CD4-positive, alpha-beta T cell (primary cell): ENCODE results near the gene CT47B1. TPM values are rescaled to one million over a fixed set of nuclear protein-coding genes. Genes with fewer than 3 reads are reported as not detected.
"Not testable (repeated sequence)": the region's sequence is repeated elsewhere in the genome, so short reads cannot be mapped to it uniquely, and the experiment has no call there.

Experiments used
- ATAC-seq: fragments of 200-7000 bp; cut with Tn5 transposase; one replicate; pipeline ENCODE4 v1.10.0; 2022; ENCODE audit warnings: mild to moderate bottlenecking; ENCODE audit not compliant: poor library complexity
- CTCF ChIA-PET: fragments of 350-600 bp; sonication (Branson Sonifier 250); formaldehyde crosslinking; loops from one replicate; lab custom pipeline; 2021; ENCODE audit warnings: antibody characterized with exemption, inconsistent platforms; lab: Charles Lee
- POLR2A ChIA-PET: fragments of 350-600 bp; sonication (Branson Sonifier 250); formaldehyde crosslinking; loops from one replicate; lab custom pipeline; 2021; ENCODE audit warnings: antibody characterized with exemption, inconsistent platforms; lab: Charles Lee
- DNase-seq, 14 experiments: peaks; one replicate each; pipeline ENCODE4 v3.0.0-alpha.2; 2013 to 2020; ENCODE audit warnings: mixed read lengths in 2 of 14
- H3K27ac ChIP-seq, 2 donors: one replicate each; pipeline versions ENCODE4 v1.5.1 to v1.7.0; 2013; ENCODE audit warnings: low read length in 2 of 2, low read depth in 1 of 2, mild to moderate bottlenecking in 1 of 2
- H3K27me3 ChIP-seq, 2 experiments: 1 replicate in 1 of 2; 2 replicates in 1 of 2; pipeline versions ENCODE4 v1.6.1 to v1.7.0; 2013; ENCODE audit warnings: low read length in 2 of 2, control low read depth in 1 of 2, mild to moderate bottlenecking in 1 of 2, moderate library complexity in 1 of 2; ENCODE audit not compliant: insufficient read depth in 2 of 2, control insufficient read depth in 1 of 2
- H3K36me3 ChIP-seq: one replicate; pipeline ENCODE4 v1.6.1; 2013; ENCODE audit warnings: low read length, control low read depth; ENCODE audit not compliant: insufficient read depth
- H3K4me1 ChIP-seq: one replicate; pipeline ENCODE4 v1.6.1; 2013; ENCODE audit warnings: low read length, control low read depth; ENCODE audit not compliant: insufficient read depth
- H3K4me3 ChIP-seq: one replicate; pipeline ENCODE4 v1.5.1; 2013; ENCODE audit warnings: mild to moderate bottlenecking, low read length, moderate library complexity
- H3K9me3 ChIP-seq, 2 experiments: 1 replicate in 1 of 2; 2 replicates in 1 of 2; pipeline versions ENCODE4 v1.6.1 to v1.7.0; 2013; ENCODE audit warnings: low read length in 2 of 2, mild to moderate bottlenecking in 2 of 2, control low read depth in 1 of 2, moderate library complexity in 1 of 2; ENCODE audit not compliant: control insufficient read depth in 1 of 2, insufficient read depth in 1 of 2
- H3K27ac Mint-ChIP-seq: one replicate; pipeline ENCODE4 v1.8.0; 2020; ENCODE audit warnings: mixed read lengths
- H3K27me3 Mint-ChIP-seq: one replicate; pipeline ENCODE4 v1.8.0; 2021; ENCODE audit warnings: mixed read lengths
- H3K36me3 Mint-ChIP-seq: one replicate; pipeline ENCODE4 v1.8.0; 2021; ENCODE audit warnings: low read depth, mixed read lengths
- H3K4me1 Mint-ChIP-seq: one replicate; pipeline ENCODE4 v1.8.0; 2021; ENCODE audit warnings: low read depth, mixed read lengths
- H3K4me3 Mint-ChIP-seq: one replicate; pipeline ENCODE4 v1.8.0; 2020; ENCODE audit warnings: mild to moderate bottlenecking, mixed read lengths
- H3K9me3 Mint-ChIP-seq: one replicate; pipeline ENCODE4 v1.8.0; 2020; ENCODE audit warnings: mixed read lengths
- intact Hi-C, 2 experiments: fragments of 100-400 bp; cut with DNase I in 1 of 2; cut with micrococcal nuclease in 1 of 2; formaldehyde crosslinking; loops; one replicate each; pipeline versions ENCODE4 v1.15.1 to v1.9.0; 2023 to 2025; cut with DNase I, micrococcal nuclease
- polyA plus RNA-seq, 2 donors: library from polyadenylated mRNA; unstranded; fragments of 120-200 nt; gene quantifications; one replicate each; pipeline ENCODE4 v1.2.1, GENCODE V29; 2013
- total RNA-seq, 174 experiments: library from RNA in 2 of 174; stranded (reverse) in 2 of 174; gene quantifications; one replicate each; pipeline ENCODE4 v1.2.3 and lab custom pipeline; 2021 to 2026
- TF ChIP-seq, protein P1 (sequence below): fragments of 200-600 bp; IDR thresholded peaks from one replicate; pipeline ENCODE4 v1.8.0; 2022; ENCODE audit warnings: antibody characterized with exemption, mild to moderate bottlenecking

Gene CT47B1
- not detected for total RNA-seq
- polyA plus RNA-seq (2013, experiment 1 of 2) = not detected
- not detected for polyA plus RNA-seq (2013, experiment 2 of 2)
- 0 to 0.19 (median 0) reads per million in 172 experiments for total RNA-seq (lab: John Stamatoyannopoulos, UW)

DNA sequence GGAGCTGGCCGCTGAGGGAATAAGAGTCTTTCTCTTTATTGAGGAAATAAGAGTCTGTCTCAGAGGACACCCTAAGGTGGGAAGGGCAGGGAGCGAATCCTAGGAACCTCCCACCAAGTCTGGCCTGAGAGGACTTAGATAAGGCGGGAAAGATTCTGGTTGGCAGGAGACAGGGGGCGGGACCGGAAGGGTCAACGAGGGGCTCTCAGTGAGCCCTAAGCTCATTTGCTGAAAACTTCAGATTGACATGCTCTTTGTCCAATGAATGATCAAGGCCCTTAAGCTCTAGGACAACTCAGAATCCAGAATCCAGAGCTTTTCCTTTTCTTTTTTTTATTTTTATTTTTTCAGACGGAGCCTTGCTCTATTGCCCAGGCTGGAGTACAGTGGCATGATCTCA lies at the start of gene CT47B1:
CT47B1 (minus strand) TSS at position 101 of the 400 bp plus-strand sequence. CDS start 196 bp downstream, outside the sequence.
- H3K4me3 Mint-ChIP-seq = not testable (repeated sequence)

DNA sequence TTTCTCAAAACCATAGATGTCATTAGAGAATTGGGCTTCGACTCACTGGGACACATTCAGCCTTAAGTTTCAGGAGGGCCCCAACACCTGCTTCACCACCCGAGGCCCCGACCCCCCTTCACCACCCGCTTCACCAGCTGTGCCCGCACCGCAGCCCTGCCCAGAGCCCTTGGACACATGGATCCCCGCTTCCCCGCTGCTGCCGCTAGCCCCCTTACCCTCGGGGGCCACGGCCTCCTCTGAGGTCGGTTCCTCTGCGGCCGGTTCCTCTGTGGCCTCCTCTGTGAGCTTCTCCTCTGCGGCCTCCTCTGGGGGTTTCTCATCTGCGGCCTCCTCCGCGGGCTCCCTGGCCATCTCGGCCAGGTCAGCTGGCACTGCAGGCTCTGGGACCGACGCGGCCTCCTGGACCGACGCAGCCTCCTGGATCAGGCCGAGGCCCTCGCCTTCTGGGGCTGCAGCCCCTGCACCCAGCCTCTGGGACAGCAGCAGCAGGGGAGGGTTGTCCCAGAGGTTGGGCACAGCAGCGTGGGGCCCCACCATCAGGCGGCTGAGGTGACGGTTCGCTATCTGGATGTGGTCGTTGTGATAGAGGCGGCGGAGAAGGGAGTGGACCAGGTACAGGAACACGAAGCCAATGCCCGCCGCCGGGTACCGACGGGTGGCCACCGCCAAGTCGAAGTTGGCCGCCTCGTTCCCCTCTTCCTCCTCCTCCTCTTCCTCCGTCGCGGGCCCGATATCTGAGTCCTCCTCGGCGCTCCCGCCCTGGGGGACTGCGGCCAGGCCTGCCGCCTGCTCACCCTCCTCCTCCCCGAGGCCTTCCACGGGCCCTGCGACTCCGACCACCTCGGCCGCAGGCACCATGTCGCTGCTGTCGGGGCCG lies 748 bp downstream of the CT47B1 start:
- Histone ChIP-seq H3K36me3 (no peaks in the 10 kb centered on the region), H3K9me3 (peaks cover 0 to 4% of the 10 kb centered on the region in 2 experiments), H3K4me3 (no peak overlapping the region), H3K4me1 (no peaks in the 10 kb centered on the region), H3K27ac (no peak overlapping the region), H3K27me3 (no peaks in the 10 kb centered on the region)
- ATAC-seq = no peak
- no peaks in the 10 kb centered on the region for H3K36me3 Mint-ChIP-seq
- POLR2A ChIA-PET = no interaction called here
- DNase-seq = no peak
- CTCF ChIA-PET = no interaction called here
- no peak overlapping the region for H3K4me3 Mint-ChIP-seq
- no peak overlapping the region for H3K27ac Mint-ChIP-seq
- TF ChIP-seq, protein P1, sequence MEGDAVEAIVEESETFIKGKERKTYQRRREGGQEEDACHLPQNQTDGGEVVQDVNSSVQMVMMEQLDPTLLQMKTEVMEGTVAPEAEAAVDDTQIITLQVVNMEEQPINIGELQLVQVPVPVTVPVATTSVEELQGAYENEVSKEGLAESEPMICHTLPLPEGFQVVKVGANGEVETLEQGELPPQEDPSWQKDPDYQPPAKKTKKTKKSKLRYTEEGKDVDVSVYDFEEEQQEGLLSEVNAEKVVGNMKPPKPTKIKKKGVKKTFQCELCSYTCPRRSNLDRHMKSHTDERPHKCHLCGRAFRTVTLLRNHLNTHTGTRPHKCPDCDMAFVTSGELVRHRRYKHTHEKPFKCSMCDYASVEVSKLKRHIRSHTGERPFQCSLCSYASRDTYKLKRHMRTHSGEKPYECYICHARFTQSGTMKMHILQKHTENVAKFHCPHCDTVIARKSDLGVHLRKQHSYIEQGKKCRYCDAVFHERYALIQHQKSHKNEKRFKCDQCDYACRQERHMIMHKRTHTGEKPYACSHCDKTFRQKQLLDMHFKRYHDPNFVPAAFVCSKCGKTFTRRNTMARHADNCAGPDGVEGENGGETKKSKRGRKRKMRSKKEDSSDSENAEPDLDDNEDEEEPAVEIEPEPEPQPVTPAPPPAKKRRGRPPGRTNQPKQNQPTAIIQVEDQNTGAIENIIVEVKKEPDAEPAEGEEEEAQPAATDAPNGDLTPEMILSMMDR = no peak
- H3K27me3 Mint-ChIP-seq = no peaks in the 10 kb centered on the region
- H3K4me1 Mint-ChIP-seq = no peaks in the 10 kb centered on the region
- intact Hi-C loops = no loop called here
- H3K9me3 Mint-ChIP-seq = no peaks in the 10 kb centered on the region

More for the DNA sequence above, at the start of gene CT47B1:
- ATAC-seq, H3K27me3 Mint-ChIP-seq, H3K9me3 Mint-ChIP-seq, H3K9me3 ChIP-seq, DNase-seq, H3K27ac ChIP-seq, CTCF ChIA-PET, POLR2A ChIA-PET, H3K27me3 ChIP-seq, intact Hi-C loops, H3K4me1 Mint-ChIP-seq, H3K36me3 Mint-ChIP-seq, H3K27ac Mint-ChIP-seq, H3K4me3 ChIP-seq, H3K4me1 ChIP-seq, H3K36me3 ChIP-seq: not testable (repeated sequence)

DNA sequence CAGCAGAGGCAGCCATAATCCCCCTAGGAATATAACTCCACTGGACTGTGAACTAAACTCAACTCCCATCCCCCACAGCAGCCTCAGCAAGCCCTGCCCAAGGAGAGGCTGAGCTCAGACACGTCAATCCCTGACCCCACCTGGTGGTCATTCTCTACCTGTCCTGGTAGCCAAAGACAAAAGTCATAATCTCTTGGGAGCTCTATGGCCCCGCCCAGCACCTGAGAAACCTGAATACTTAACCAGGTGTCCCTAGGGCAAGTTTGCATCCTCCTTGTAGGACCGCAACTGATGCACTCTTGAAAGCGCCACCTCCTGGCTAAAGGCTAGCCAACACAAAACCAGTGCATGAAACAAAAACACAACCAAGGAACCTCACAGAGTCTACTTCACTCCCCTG lies 18.4 kb downstream of the CT47B1 start:
- POLR2A ChIA-PET = no interaction called here
- no peaks in the 10 kb centered on the region for H3K36me3 Mint-ChIP-seq
- no peak overlapping the region for H3K4me3 Mint-ChIP-seq
- Histone ChIP-seq H3K36me3 (no peaks in the 10 kb centered on the region), H3K4me3 (no peak overlapping the region), H3K27ac (no peak overlapping the region), H3K4me1 (no peaks in the 10 kb centered on the region), H3K27me3 (no peaks in the 10 kb centered on the region), H3K9me3 (no peaks in the 10 kb centered on the region)
- H3K4me1 Mint-ChIP-seq = peaks cover 13% of the 10 kb centered on the region
- CTCF ChIA-PET = no interaction called here
- TF ChIP-seq, protein P1 = no peak
- H3K9me3 Mint-ChIP-seq = peaks cover 2% of the 10 kb centered on the region
- ATAC-seq = no peak
- intact Hi-C loops = no loop called here
- DNase-seq = peak in 2 of 14 experiments; percentile 0 to 6
- H3K27ac Mint-ChIP-seq = no peak overlapping the region
- no peaks in the 10 kb centered on the region for H3K27me3 Mint-ChIP-seq
